SH-SY5Y (cell line): ENCODE measurements around the gene CATSPERZ.

Experiments used
- GATA2 ChIP-seq: IDR thresholded peaks from 2 replicates; pipeline ENCODE4 v1.6.1; 2011; ENCODE audit warnings: mild to moderate bottlenecking, low read depth, low read length
- GATA3 ChIP-seq: IDR thresholded peaks from 2 replicates; pipeline ENCODE4 v1.6.1; 2011; ENCODE audit warnings: low read depth, mild to moderate bottlenecking, low read length, moderate library complexity

CATSPERZ gene

DNA sequence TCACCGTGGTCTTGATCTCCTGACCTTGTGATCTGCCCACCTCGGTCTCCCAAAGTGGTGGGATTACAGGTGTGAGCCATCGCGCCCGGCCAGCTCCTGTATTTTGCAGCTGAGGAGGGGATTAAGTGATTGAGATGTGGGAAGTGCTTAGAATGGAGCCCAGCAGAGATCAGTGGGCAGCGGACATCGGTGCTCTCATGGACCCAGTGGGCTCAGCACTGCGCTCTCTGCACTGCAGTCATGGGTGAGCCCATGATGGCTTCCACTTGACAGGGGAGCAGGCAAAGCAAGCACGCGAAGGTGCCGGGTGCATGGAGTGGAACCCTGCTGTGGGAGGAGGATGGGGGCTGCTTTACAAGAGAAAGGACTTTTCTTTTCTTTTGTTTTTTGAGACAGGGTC, 30.7 kb downstream of the CATSPERZ start:
- TF ChIP-seq GATA3 (no peak), GATA2 (no peak)

- TF ChIP-seq GATA3, result no peak
- no peak for TF ChIP-seq GATA2
Observed at GRCh38 chr11:64331569-64332371, 31.6 kb downstream of the CATSPERZ start.

- TF ChIP-seq GATA3 (no peak), GATA2 (no peak)
Observed at GRCh38 chr11:64333556-64333955, 33.4 kb downstream of the CATSPERZ start.

- no peak for TF ChIP-seq GATA2
Observed at GRCh38 chr11:64334764-64335735, 34.9 kb downstream of the CATSPERZ start.

GRCh38 chr11:64337538-64338249, 37.5 kb downstream of the CATSPERZ start:
- TF ChIP-seq GATA3 (no peak), GATA2 (no peak)

DNA sequence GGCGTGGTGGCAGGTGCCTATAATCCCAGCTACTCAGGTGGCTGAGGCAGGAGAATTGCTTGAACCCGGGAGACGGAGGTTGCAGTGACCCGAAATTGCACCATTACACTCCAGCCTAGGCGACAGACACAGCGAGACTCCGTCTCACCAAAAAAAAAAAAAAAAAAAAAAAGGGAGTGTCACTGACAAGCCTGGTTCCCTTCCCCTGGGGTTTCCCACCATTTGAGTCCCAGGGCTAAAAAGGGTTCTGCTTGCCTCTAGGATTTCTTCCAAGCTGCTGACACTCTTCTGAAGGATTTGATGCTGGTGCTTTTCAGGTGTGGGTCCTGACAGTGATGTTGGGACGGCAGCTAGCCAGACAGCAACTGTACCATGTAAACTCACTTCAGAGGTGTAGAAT, 38.6 kb downstream of the CATSPERZ start:
- TF ChIP-seq GATA2 (no peak), GATA3 (no peak)

- TF ChIP-seq GATA3 (no peak), GATA2 (no peak)
Observed at GRCh38 chr11:64339286-64339685, 39.1 kb downstream of the CATSPERZ start.

GRCh38 chr11:64339754-64340408, 39.7 kb downstream of the CATSPERZ start, which contains the start of gene CCDC88B:
TSS of gene CCDC88B (plus strand) at chr11:64340204. CDS start at chr11:64340267, 63 bp downstream.
- TF ChIP-seq GATA3 (no peak), GATA2 (no peak)

DNA sequence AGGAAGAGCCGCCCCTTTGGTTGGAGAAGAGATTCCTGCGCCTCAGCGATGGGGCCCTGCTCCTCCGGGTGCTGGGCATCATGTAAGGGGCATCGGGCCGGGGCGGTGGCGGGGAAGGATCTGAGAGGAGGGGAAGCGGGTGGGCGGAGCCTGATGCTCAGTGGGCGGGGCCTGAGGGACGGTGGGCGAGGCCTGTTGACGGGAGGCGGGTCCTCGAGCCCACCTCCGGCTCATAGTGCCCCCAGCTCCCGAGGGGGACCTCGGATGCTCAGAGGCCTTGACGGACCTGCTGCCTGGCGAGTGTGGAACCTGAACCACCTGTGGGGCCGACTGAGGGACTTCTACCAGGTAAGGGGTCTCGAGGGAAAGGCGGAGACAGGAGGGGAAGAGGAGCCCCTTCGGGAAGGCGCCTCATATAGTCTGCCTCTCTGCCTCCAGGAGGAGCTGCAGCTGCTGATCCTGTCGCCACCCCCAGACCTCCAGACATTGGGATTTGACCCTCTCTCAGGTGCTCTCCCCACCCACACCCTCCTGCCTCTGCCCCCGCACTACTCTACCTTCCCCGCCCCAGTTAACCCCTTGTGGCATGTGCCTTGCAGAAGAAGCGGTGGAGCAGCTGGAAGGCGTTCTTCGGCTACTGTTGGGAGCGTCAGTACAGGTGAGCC, 40.6 kb downstream of the CATSPERZ start:
- TF ChIP-seq GATA3 (no peak), GATA2 (no peak)

DNA sequence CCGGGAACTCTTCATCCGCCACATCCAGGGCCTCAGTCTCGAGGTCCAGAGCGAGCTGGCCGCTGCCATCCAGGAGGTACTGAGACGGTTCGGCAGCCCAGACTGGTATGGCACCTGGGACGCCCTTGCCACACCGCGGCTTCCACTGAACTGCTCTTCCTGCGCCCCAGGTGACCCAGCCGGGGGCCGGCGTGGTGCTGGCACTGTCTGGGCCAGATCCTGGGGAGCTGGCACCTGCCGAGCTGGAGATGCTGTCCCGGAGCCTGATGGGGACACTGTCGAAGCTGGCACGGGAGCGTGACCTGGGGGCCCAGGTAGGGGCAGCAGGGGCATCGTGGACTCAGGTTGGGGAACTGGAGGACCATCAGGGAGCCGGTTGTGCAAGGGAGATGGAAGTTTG, 41.3 kb downstream of the CATSPERZ start:
- TF ChIP-seq GATA2 (no peak), GATA3 (no peak)

DNA sequence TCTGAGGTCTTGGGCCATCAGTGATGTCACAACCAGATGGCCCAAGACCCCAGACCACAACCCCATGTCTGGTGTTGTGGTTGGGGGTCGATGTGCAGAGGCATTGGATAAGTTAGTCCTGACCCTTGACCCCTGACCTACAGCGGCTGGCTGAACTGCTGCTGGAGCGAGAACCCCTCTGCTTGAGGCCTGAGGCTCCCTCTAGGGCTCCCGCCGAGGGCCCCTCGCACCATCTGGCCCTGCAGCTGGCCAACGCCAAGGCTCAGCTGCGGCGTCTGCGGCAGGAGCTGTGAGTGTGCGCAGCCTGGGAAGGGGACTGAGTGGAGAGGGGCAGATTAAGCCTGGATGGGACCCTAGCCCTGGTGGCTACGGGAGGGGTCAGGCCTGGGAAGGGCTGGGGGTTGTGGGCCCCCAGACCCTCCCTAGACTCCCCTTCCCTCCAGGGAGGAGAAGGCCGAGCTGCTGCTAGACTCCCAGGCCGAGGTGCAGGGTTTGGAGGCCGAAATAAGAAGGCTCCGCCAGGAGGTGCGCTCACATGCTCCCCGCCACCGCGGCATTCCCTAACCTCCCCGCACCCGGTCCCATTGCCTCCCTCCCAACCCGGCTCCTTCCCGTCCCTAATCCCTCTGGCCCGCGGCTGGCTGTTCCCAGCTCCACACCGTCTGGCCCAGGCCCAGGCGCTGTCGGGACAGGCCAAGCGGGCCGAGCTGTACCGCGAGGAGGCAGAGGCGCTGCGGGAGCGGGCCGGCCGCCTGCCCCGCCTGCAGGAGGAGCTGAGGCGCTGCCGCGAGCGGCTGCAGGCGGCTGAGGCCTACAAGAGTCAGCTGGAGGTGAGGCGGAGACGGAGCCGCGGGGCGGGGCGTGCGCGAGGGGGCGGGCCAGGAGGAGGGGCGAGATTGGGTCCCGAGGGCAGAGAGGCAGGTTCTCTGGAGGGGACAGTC, 42.0 kb downstream of the CATSPERZ start:
- no peak for TF ChIP-seq GATA2
- no peak for TF ChIP-seq GATA3

DNA sequence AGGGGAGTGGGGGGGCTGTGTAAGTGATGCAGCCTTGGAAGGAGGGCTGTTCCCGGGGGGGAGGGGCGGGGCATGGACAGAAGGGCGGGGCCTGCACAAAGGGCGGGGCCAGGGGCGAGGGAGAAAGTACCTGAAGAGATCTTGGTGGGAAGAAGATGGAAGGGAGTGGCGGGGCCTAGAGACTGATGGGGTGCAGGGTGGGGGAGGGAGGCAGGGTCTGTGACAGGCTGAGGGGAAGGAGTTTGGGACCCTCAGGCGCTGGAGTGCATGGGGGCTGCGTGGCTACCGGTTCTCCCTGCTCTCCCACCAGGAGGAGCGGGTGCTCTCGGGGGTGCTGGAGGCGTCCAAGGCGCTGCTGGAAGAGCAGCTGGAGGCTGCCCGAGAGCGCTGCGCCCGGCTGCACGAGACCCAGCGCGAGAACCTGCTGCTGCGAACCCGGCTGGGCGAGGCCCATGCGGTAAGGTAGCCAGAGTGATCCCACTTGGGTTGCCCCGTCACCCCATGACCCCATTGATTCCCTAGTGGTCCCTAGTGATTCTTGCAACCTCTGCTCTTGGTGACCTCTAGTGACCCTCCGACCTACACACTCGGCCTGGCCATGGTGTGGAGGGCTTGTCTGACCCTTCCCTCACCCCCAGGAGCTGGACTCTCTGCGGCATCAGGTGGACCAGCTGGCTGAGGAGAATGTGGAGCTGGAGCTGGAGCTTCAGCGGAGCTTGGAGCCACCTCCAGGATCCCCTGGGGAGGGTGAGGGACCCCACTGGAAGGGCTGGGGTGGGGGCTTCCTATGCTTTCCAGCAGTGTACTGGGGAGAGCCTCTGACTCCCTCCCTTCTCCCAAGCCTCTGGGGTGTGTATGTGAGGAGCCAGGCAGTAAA, 42.9 kb downstream of the CATSPERZ start:
- TF ChIP-seq GATA3 (no peak), GATA2 (no peak)
